Bronchial epithelial cell (primary cell): Measurements from ENCODE around the gene NACC2. TPM values are rescaled to one million over a fixed set of nuclear protein-coding genes. Genes with fewer than 3 reads are reported as not detected.

Experiments
- DNase-seq: peaks from one replicate; pipeline ENCODE4 v3.0.0-alpha.2; 2010; ENCODE audit warnings: low read depth
- FAIRE-seq: peaks from 2 replicates; lab custom pipeline; 2011; peaks lifted over from hg19 to GRCh38; lab: Jason Lieb, UNC
- H3K27me3 ChIP-seq: 2 replicates; pipeline ENCODE4 v1.5.1; 2011; ENCODE audit warnings: low read length; ENCODE audit not compliant: control insufficient read depth, insufficient read depth
- H3K36me3 ChIP-seq: 2 replicates; pipeline ENCODE4 v1.5.1; 2011; ENCODE audit warnings: low read length; ENCODE audit not compliant: control insufficient read depth, insufficient read depth
- H3K4me3 ChIP-seq: 2 replicates; pipeline ENCODE4 v1.5.1; 2011; ENCODE audit warnings: mild to moderate bottlenecking, low read depth, low read length, control low read depth
- total RNA-seq: library from RNA; depleted of rRNA; stranded (reverse); fragments of >200 nt; gene quantifications from 2 replicates; pipeline ENCODE4 v1.2.1, GENCODE V29; 2014
- TF ChIP-seq, protein P1 (sequence below): IDR thresholded peaks from 2 replicates; pipeline ENCODE4 v1.5.1; 2011; ENCODE audit warnings: mild to moderate bottlenecking, moderate library complexity, low read length, control low read depth, inconsistent platforms; ENCODE audit not compliant: insufficient read depth, severe bottlenecking

Gene NACC2
- total RNA-seq, 1 donor from 2014 or later, result 7.6 TPM

DNA sequence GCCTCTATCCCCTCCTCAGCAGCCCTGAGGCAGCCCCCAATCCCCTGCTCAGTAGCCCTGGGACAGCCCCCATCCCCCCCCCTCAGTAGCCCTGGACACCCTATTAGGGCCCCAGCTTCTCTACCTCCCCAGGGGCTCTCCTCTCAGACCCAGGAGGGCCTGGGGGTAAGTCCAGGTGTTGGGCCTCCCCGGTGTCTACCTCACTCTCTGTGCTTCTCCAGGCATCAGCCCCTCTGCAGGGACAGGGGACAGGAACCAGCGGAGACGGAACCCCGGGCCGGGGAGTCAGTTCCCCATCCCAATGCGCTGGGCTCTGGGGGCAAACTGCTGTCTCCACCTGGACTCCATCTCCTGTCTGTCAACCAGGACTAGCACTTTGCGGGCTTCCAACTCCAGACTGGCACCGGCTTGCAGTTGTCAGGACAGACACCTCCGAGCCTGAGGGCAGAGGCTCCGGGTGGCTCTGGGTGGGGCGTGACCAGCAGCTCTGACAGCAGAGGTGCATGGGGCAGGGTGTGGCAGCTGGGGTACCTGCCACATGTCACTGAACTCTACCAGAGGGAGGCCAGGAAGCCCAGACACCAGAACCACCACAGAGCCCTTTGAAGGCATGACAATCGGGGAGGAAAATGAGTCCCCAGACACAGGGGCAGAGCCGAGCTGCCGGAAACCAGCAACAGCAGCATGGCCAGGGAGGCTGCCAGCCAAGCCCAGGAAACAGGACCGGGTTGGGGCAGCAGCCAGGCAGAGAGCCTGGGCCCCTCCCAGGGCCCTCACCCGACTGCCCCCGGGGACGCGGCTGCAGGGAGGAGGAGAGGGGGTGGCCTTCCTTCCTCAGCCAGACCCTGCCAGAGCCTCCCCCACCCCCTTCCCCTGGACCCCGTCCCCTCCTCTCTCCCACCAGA is 116.2 kb downstream of the NACC2 start:
- no peak for DNase-seq
- H3K4me3 ChIP-seq, result no peak overlapping the region
- FAIRE-seq, result no peak
- H3K27me3 ChIP-seq, result peaks cover 1% of the 10 kb centered on the region
- TF ChIP-seq, protein P1, sequence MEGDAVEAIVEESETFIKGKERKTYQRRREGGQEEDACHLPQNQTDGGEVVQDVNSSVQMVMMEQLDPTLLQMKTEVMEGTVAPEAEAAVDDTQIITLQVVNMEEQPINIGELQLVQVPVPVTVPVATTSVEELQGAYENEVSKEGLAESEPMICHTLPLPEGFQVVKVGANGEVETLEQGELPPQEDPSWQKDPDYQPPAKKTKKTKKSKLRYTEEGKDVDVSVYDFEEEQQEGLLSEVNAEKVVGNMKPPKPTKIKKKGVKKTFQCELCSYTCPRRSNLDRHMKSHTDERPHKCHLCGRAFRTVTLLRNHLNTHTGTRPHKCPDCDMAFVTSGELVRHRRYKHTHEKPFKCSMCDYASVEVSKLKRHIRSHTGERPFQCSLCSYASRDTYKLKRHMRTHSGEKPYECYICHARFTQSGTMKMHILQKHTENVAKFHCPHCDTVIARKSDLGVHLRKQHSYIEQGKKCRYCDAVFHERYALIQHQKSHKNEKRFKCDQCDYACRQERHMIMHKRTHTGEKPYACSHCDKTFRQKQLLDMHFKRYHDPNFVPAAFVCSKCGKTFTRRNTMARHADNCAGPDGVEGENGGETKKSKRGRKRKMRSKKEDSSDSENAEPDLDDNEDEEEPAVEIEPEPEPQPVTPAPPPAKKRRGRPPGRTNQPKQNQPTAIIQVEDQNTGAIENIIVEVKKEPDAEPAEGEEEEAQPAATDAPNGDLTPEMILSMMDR, result no peak
- H3K36me3 ChIP-seq, result no peaks in the 10 kb centered on the region

DNA sequence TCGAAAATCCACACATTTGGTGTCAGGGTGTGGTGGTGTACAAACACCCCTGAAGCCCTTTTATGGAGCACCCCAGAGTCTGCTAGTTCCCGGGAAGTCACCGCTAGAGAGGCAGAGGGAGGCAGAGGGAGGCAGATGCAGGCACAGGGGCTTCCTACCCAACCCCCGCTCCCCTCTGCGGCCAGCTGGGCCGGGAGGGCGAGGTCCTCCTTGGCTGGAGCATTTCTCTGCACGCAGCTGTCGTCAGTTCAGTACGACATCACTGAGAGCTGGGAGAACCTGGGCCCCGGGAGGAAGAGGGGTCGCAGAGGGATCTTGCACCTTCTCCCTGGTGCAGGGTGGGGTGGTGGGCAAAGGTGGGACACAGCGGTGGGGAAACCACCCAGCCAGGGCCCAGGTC is 118.1 kb downstream of the NACC2 start:
- no peak for FAIRE-seq
- H3K36me3 ChIP-seq, result no peaks in the 10 kb centered on the region
- no peak overlapping the region for H3K4me3 ChIP-seq
- DNase-seq, result no peak
- TF ChIP-seq, protein P1, result no peak
- peaks cover 1% of the 10 kb centered on the region for H3K27me3 ChIP-seq

DNA sequence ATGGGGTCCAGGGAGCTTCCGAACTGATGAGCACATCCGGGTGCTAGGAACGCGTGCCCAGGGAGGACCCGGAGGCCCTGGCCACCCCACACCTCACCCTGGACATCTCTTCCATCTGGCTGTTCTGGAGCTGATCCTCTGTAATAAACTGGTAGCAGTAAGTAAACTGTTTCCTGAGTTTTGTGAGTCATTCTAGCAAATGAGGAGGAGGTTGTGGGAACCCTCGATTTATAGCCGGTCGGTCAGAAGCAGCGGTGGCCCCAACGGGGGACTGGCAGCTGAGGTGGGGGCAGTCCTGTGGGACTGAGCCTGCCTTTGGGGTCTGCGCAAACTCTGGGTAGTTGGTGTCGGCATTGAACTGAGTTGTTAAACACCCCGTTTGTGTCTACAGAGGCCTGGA is 118.6 kb downstream of the NACC2 start:
- Histone ChIP-seq H3K4me3 (no peak overlapping the region), H3K27me3 (peaks cover 1% of the 10 kb centered on the region), H3K36me3 (no peaks in the 10 kb centered on the region)
- TF ChIP-seq, protein P1, result no peak
- FAIRE-seq, result no peak
- no peak for DNase-seq

DNA sequence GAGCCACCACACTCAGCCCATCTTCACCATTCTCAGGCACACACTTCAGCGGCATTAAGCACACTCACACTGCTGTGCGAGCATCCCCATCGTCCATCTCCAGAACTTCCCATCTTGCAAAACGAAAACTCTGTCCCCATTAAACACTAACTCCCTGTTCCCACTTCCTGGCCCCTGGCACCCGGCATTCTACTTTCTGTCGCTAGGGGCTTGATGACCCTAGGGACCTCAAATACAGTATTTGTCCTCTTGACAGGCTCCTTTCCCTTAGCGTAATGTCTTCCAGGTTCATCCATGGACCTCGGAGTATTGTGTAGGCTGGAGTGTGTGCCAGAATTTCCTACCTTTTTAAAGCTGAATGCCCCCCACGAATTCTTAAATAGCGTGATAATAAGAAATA is 119.3 kb downstream of the NACC2 start:
- peaks cover 1% of the 10 kb centered on the region for H3K27me3 ChIP-seq
- no peaks in the 10 kb centered on the region for H3K36me3 ChIP-seq
- no peak for DNase-seq
- FAIRE-seq, result no peak
- TF ChIP-seq, protein P1, result no peak
- no peak overlapping the region for H3K4me3 ChIP-seq

DNA sequence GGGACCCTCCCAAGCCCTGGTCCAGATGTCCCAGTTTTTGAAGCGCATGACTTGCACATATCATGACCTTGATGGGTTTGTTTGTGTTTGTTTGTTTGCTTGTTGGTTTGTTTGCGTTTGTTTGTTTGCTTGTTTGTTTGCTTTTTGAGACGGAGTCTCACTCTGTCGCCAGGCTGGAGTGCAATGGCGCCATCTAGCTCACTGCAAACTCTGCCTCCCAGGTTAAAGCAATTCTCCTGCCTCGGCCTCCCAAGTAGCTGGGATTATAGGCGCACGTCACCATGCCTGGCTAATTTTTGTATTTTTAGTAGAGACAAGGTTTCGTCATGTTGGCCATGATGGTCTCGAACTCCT is 120.9 kb downstream of the NACC2 start:
- DNase-seq (no peak), FAIRE-seq (no peak)
- H3K36me3 ChIP-seq, result no peaks in the 10 kb centered on the region
- peaks cover 4% of the 10 kb centered on the region for H3K27me3 ChIP-seq
- H3K4me3 ChIP-seq, result no peak overlapping the region
- TF ChIP-seq, protein P1, result peak; percentile 9
